ENCODE data around the gene MYT1. TPM values are rescaled to one million over a fixed set of nuclear protein-coding genes. Genes with fewer than 3 reads are reported as not detected.
A peak's percentile ranks its signal among the peaks of the same experiment; 100 is the strongest.

Gene MYT1
- total and polyA plus RNA-seq, 2 of the 13 experiments (the other 11 are each of a cell fraction or from before 2014, with no cell fraction given): 0.58 to 2.5 TPM

- no peak for TF ChIP-seq ZZZ3 (CRISPR knock-in tag; IDR thresholded peaks at IDR 0.05; ENCODE audit: borderline replicate concordance)
- no peak for TF ChIP-seq MZF1 (CRISPR knock-in tag; IDR thresholded peaks at IDR 0.05; ENCODE audit: borderline replicate concordance)
- peak; percentile 58; the same call in 1 of the 2 replicates for TF ChIP-seq ZBTB26 (CRISPR knock-in tag; IDR thresholded peaks at IDR 0.05; ENCODE audit: borderline replicate concordance)
- peak; percentile 54; the same call in 1 of the 2 replicates for TF ChIP-seq RCOR2 (CRISPR knock-in tag; IDR thresholded peaks at IDR 0.05)
- no peak; the same call in 1 of the 2 replicates for TF ChIP-seq E2F2 (CRISPR knock-in tag; IDR thresholded peaks at IDR 0.05; ENCODE audit: borderline replicate concordance)
Observed at GRCh38 chr20:64238115-64238825, 74.0 kb downstream of the MYT1 start (continued).

- H4K20me1 ChIP-seq (ENCODE audit: insufficient read depth, low read length): no peaks in the 10 kb centered on the region
- H3K9ac ChIP-seq (ENCODE audit: insufficient read depth, low read depth, low read length): 0 out of 2 replicates have a peak overlapping the region, but pooled peaks have one; percentile 0
- in situ Hi-C loops (cut with HindIII; ENCODE audit: extremely low pct_ligation_motif_present, low pct_unique_long_range_greater_than_20kb) (no loop called here), intact Hi-C loops (cut with micrococcal nuclease; ENCODE audit: unreplicated experiment) (loop anchor here (1.0 kb wide), 1 partner anchor 16 kb away; the partner anchor contains the start of gene PCMTD2)
- no peak for FAIRE-seq
- peak; percentile 49 for DNase-seq (ENCODE audit: low spot score)
- ATAC-seq: peak; percentile 4; the same call in 2 of the 3 replicates
- H2AFZ ChIP-seq (ENCODE audit: low read length): no peak overlapping the region
- CTCF ChIA-PET (ENCODE audit: low intra/inter-chr PET ratio, low total read pairs): interaction anchor here (2.9 kb wide), 1 partner anchor 47 kb away, joined by 9 read pairs; no protein-coding TSS in a partner anchor
- no peaks in the 10 kb centered on the region for H3K36me3 ChIP-seq (replicated peaks in 1 of 2; ENCODE audit: control insufficient read depth in 1 of 2, insufficient read depth in 2 of 2, low read length in 2 of 2)
- no peaks in the 10 kb centered on the region for H3K27me3 ChIP-seq (ENCODE audit: control insufficient read depth in 1 of 2, insufficient read depth in 2 of 2, low read length in 2 of 2)
- peak overlapping the region; percentile 69 for H3K27ac ChIP-seq (ENCODE audit: extremely low read length, insufficient read depth, low read length)
- BruUV-seq (replicated peaks): no TSS peak
- H3K4me3 ChIP-seq (replicated peaks in 1 of 3; ENCODE audit: insufficient read depth in 1 of 3, low read depth in 2 of 3, low read length in 3 of 3): peak overlapping the region in 1 of 3 experiments; percentile 19; a peak in 2 of 6 replicates
- H3K4me2 ChIP-seq (ENCODE audit: low read depth, low read length): peak overlapping the region; percentile 41
- POLR2A ChIA-PET: interaction anchor here (0.6 to 9.6 kb wide), 2 partner anchors 16 to 18 kb away, joined by 3 to 157 read pairs; partner anchors contain the start of gene PCMTD2
- no peaks in the 10 kb centered on the region for H3K79me2 ChIP-seq (ENCODE audit: insufficient read depth, low read length)
- no peaks in the 10 kb centered on the region for H3K9me3 ChIP-seq (ENCODE audit: low read length)
- WGBS (ENCODE audit: low lambda C conversion rate): 69% methylated on average over 7 of the region's 7 CpGs
- H3K4me1 ChIP-seq (ENCODE audit: insufficient read depth, low read length): peaks cover 90% of the 10 kb centered on the region
- TF ChIP-seq TBX2 (CRISPR knock-in tag; IDR thresholded peaks at IDR 0.05; ENCODE audit: borderline replicate concordance) (0 out of 2 replicates have a peak, but pooled peaks have one; percentile 31), ZNF225 (CRISPR knock-in tag; IDR thresholded peaks at IDR 0.05) (peak; percentile 74; the same call in 1 of the 2 replicates), ZNF652 (CRISPR knock-in tag; IDR thresholded peaks at IDR 0.05; ENCODE audit: borderline replicate concordance, low read depth) (0 out of 2 replicates have a peak, but pooled peaks have one; percentile 17), STAG1 (CRISPR knock-in tag; IDR thresholded peaks at IDR 0.05) (peak; percentile 61), HMGXB4 (CRISPR knock-in tag; IDR thresholded peaks at IDR 0.05; ENCODE audit: borderline replicate concordance in 1 of 2, low read depth in 1 of 2) (peak in 1 of 2 experiments; percentile 15; a peak in 1 of 4 replicates), CTCF (CRISPR knock-in tag; IDR thresholded peaks at IDR 0.05) (peak; percentile 71)
Observed at GRCh38 chr20:64238851-64239387, 74.7 kb downstream of the MYT1 start.

Measured in HepG2 (cell line).